GM21360 (cell line): ENCODE data around the gene CIZ1.

Source experiments
- ATAC-seq: cut with Tn5 transposase; IDR thresholded peaks from one replicate; pipeline ENCODE4 v1.9.1; 2021; ENCODE audit warnings: mild to moderate bottlenecking, moderate library complexity; ENCODE audit not compliant: unreplicated experiment

The CIZ1 gene

DNA sequence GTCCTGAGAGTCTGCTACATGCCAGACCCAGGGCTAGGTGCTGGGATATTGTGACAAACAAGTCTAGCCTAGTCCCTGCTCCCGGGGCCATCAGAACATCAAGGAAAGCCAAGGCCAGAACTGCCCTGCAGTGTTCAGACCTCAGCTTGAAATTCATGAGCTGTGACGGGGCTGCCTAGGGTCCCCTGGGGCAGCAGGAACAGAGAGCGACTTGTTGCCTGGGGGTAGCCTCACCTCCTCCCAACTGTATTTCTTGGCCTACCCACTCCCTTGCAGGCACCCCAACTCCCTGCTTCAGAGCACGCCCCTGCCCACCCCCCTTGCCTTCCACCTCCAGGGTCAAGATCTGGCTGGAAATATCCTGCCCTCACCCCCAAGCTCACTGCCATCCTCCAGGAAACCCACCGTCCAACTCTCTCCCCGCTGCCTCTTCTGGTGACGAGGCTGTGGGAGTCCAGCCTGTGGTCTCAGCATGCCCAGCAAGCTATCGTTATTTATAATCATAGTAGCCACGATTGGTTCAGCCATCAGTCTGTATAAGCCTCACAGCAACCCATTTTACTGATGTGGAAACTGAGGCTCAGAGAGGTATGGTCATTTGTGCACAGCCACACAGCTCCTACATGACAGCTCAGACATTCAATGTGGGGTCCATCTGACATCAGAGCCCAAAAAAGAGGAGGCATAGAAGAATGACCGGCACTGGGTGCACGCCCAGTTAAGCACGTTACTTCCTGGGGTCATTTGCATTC, 22.6 kb upstream of the CIZ1 start:
- no peak for ATAC-seq

DNA sequence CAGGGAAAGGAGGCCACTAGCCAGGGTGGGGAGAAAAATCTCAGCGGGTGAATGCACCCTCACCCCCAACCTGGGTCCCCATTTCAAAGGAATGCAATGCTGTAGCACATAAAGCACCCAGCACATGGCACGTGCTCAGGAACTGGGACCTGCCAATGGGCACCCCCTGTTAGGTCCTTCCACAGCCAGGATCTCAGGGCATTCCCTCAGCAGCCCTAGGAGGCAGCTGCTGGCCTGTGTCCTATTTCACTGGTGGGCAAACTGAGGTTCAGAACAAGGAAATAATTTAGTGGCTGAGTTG, 20.6 kb upstream of the CIZ1 start:
- no peak for ATAC-seq

DNA sequence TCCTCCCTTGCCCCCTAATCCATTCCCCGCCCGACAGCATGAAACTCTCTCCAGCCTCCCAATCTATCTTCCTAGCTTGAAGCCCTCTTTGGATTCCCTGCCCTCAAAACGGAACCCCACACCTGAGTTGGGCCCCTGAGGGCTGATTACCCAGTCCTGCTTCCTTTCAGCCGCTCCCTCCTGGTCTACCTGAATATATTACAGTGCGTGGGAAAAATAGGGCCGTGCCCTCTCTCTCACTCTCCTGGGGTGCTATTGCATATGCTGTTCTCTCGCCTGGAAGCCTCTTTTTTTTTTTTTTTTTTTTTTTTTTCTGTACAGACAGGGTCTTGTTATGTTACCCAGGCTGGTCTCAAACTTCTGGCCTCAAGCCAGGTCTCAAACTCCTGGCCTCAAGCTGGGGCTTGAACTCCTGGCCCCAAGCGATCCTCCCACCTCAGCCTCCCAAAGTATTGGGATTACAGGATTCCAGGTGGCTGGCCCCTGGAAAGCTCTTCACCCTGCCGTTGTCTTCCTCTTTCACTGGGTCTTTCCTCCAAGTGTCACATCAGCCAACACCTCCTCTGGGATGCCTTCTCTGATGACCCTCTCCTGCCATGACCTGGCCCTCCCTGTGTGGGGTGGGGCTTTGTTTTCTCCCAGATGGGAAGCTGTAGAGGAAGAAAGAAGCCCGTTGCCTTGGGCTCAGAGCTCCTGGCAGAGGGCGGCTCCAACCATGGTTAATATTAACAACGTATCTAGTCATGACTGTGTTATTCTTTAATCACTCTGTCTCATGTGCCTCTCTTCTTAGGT, 20.0 kb upstream of the CIZ1 start:
- no peak for ATAC-seq

DNA sequence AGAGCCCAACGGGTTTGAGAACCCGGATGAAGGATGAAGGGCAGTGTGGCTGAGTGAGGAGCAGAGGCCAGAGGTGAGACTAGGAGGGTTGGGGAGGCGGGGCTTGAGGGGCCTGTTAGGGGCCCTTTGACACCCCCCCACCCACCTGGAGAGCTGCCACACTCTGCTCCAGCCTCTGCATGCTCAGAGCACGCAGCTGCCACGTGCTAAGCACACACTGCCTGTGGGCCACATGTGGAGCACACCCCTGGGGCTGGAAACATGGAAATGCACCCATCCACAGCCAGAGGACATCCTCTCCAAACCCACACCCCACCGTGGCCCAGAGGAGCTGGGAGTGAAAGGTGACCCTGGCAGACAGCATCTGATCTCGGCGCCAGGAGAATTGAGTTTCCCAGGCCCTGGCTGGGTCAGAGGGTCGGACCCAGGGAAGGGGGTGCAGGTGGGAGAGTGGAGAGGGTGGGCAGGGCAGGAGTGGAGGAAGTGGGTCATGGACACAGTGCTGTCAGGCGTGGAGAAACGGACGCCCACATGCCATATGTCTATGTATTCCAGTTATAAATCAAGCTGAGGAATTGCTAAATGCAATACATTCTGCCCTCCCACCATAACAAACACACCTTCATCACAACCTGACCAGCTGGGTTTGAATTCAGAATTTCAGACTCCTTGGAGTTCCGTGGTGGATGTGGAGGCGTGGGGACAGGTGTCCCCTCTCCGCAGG, 17.7 kb upstream of the CIZ1 start:
- no peak for ATAC-seq

DNA sequence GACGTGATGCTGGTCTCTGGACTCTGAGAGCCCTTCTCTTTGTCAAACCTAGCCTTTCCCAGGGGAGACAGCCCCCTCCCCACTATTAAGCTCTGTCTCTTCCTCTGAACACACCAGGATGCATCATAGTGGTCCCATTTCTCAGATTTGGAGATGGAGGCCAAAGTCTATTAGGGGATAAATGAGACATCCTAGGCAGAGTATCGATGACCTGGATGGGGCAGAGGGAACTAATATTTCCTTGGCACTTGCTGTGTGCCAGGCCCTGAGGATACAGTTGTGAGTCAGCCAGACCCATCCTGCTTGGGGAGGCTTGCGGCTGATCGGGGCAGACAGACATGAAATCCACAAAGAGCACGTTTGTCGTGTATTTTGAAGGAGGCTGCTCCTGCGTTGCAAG, 17.0 kb upstream of the CIZ1 start:
- ATAC-seq, result no peak

DNA sequence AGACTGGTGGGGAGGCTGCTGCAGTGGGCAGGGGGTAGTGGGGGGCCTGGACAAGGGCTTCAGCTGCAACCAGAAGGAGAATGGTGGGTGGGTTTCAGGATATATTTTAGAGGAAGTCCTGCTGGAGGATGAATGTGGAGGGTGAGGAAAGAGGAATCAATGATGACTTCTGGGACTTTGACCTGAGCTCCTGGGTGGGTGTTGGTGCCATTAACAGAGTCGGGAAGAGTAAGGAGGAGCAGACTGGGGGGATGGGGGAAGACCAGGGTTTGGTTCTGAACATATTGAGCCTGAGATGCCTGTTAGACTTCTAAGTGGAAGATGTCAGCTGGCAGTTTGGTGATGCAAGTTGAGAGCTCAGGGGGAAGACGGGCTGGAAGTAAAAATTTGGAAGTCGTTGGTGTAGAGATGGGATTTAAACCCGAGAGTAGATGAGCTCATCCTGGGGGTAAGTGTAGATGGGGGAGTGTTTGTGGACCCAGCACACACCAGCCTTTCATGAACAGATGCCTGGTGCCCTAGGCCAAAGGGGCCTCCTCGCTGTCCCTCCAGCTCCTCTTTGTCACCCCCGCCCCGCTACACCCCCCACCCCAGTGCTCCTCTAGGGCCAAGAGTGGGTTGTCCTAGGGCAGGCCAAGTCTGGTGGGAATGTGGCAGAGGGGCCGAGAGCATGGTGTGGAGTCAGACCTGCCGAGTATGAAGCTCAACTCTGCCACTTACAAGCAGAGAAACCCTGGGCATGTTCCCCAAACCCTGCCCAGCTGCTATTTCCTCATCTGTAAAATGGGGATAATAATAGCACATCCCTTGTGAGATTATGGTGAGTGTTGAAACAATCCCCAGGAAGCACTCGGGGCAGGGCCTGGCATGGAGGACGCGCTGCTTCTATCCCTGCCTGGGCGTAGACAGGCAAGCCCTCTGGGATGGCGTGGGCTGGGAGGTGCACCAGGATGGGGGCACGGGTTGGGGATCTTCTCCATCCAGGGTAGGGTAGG, 15.8 kb upstream of the CIZ1 start:
- ATAC-seq, result no peak

DNA sequence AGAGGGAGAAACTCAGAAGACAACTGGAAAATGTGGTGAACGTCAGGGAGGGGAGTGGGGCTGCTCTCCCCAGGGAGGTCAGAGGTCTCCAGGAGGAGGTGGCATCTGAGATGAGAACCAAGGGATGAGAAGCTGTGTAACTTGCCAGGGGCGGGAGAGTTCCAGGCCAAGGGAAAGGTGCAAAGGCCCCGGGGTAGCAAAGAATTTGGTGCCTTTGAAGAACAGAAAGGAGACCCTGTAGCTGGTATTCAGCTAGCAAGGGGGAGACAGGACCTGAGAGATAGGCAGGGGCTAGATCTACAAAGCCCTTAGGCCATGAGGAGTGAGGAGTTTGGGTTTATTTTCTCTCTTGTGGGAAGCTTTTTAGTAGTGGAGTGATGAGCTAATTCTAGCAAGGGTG, 15.1 kb upstream of the CIZ1 start:
- no peak for ATAC-seq

DNA sequence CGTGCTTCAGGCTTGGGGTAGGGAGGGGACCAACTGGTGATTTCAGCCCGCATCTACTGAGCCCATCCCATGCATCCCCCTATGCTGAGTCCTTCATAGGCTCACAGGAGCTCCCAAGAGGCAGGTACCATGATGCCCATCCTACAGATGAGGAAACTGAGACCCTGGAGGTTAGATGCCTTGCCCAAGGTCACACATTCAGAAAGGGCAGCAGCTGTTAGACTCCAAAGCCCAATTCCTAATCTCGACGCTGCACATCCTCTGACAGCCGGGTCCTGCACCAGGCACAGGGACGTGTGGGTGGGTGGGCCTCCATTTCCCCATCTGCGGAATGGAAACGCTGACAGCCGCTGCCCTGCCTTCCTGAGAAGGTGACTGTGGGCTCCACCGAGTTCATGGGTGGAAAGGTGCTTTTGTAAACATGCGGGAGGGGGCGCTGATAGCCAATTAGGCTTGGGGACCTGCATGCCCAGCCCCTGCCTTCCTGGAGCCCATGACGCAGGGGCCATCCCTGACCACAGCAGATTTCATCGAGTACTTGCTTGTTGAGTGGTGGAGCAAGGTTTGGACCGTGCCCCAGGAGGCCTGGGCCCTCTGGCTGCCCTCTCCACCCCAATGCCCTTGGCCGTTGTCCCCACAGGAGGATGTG, 14.0 kb upstream of the CIZ1 start:
- ATAC-seq, result no peak

DNA sequence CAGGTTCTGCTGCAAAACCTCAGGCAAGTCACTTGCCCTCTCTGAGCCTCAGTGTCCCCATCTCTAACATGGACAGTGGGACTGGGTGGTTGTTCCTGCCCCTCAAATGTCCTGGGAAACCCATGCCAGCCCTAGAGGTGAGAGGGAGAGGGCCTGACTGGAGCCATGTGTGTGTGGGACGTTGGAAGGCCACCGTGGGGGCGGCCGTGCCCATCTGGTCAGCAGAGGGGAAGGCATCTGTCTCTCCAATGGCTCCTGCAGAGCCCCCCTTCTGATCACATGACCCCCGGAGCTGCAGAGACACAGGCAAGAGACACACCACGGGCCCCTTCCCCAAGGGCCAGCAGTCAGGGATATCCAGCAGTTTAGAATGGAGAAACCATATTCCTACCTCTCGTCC, 13.5 kb upstream of the CIZ1 start:
- ATAC-seq, result no peak

DNA sequence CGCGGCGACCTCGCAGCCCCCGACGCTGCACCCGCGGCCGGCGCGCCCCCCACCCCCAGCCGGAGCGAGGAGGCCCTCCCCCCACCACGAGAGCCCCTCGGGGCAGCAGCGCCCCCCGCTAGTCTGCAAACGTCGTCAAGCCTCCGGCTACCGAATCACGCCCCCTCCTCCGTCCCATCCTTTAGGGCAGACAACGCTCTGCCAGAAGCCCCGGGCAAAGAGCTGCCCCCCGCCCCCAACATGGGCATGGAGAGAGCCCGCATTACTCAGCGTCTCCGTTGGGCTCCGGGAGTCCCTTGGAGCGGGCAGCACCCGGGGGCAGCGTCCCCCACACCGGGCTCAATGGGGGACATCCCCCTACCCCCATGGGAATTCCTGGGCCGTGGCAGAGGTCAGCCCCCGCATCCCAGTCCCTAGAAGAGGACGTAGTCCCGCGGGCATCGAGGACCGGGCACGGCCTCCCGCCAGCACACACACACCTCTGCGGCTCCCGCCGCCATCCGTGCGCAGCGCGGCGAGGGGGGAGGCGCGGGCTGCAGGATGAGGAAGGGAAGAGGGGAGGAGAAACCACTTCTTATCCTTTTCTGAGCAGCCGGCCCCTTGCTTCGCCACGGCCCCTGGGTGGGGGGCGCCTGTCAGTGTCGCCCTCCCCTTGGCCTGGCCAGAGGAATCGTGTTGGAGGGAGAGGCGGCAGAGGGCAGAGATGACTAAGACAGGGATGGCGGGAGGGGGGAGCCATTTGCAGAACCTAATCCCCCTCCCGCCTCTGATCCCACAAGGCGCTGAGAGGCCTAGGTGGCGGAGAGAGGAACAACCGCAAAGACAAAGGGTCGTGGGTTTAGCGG, 12.6 kb upstream of the CIZ1 start:
- ATAC-seq, result no peak

DNA sequence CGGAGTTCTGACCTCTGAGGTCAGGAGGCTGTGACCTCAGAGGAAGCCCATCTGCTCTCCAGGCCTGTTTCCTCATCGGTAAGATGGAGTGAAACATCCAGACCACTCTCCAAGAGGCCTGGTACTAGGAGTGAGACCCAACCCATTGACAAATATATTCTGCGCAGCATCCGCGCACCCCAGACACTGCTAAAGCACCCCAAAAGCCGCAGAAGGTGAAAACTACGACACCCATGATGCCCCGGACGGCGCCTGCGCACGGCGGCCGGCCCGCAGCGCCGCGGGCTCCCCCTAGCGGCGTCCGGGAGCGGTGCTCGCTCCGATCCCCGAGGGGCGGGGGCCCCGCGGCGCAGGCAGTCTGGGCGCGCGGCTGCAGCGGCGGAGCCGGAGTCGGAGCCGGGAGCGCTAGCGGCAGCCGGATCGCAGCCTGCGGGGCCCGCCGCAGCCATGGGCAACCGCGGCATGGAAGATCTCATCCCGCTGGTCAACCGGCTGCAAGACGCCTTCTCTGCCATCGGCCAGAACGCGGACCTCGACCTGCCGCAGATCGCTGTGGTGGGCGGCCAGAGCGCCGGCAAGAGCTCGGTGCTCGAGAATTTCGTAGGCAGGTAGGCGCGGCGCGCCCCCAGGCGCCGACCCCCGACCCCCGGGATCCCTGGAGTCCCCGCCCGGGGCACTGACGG, 11.8 kb upstream of the CIZ1 start, which contains the start of gene DNM1:
DNM1 (plus strand) TSS at position 356 of the 683 bp plus-strand sequence; CDS start at position 448, 92 bp downstream.
- ATAC-seq, result no peak

DNA sequence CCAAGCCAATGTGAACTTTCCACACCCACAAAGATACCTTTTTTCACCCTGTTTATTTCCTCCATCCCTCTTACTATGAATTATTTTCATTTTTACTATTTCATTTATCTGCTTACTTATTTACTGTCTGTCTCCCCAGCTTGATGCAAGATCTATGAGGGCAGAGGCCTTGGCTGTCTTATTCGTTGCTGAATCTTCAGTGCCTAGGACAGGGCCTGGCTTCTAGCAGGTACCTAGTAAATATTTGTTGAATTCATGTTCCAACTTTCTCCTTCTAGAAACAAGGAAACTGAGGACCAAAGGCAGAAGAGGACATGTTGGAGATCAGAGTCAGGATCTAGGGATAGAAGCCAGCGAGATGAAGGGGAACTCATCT, 11.3 kb upstream of the CIZ1 start:
- ATAC-seq, result no peak

DNA sequence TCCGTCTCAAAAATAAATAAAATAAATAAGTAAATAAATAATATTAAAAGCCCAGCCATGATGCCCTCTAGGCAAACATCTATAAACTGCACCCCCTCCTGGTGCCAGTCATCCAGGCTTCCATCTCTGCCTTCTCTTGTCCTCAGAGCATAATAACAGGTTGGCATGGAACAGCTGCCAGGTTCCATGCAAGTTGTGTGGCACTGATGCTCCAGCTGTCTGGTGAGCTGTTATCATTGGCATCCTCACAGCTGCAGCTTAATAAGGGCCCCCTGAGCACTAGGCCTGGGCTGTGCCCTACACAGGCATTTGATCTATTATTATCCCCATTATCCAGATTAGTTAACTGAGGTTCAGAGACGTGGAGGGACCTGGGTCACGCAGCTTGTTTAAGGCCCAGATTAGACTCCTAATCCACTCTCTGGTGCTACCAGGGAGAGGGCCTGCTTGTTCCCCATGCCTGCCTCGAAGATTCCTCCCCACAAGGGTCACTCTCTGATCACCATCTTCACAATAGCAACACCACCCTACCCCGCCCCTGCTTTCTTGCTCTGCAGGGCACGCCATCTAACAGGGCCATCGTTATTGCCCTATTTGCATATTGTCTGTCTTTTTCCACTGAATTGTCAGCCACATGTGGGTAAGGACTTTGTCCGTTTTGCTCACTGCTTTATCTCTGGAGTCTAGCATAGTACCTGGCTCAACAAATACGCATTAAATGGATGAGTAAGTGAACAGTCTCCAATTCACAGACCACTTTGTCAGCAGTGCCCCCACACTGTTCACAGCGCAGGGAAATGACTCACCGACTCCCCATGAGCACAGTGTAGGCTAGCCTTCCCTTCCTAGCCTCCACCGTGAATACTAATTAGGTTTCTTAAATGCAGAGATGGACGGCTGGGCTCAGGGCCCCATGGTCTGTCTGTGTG, 10.3 kb upstream of the CIZ1 start:
- no peak for ATAC-seq

DNA sequence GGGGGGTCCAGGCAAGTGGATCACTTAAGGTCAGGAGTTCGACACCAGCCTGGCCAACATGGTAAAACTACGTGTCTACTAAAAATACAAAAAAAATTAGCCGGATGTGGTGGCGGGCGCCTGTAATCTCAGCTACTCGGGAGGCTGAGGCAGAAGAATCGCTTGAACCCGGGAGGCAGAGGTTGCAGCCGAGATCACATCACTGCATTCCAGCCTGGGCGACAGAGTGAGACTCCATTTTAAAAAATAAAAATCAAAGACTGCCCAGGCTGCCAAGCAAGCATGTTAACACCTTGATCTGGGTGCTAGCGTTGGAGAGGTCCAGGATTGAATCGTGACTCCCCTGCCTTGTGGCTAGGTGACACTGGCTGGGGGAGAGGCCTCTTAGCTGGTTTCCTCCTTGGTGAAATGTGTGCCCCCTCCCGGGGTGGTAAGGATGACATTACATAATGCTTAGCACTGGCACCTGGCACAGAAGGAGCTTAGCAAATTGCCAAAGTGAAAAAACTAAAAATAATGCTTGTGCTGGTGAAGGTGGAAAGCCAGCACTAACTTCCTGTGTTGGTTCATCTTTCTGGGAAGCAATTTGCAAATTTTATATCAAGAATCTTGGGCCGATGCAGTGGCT, 2.2 kb upstream of the CIZ1 start:
- no peak for ATAC-seq

DNA sequence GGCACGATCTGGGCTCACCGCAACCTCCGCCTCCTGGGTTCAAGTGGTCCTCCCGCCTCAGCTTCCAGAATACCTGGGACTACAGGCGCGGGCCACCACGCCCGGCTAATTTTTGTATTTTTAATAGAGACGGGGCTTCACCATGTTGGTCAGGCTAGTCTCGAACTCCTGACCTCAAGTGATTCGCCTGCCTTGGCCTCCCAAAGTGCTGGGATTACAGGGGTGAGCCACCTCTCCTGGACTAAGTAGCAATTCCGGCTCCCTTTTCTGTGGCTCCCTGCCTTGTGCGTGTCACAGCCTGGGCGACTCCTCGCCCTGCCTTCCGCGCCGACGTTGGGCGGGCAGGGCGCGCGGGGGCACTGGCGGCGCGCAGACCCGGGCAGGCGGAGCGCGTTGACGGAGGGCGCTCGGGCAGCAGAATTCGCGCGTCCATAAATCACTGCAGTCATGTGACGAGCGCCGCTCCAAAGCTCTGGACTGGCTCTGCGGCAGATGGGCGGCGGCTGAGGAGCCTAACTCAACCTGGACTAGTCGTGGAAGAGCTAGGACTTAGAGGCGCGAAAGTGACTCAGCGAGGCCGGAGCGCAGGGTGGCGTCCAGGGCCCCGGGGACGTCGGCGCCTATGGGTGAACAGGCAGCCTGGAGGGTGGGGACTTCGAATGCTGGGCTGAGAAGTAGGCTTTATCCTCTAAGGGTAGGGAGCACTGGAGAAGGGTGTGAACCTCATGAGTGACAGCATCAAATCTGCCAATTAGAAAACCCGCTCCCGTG, 1.4 kb upstream of the CIZ1 start:
- ATAC-seq, result no peak
